Fibroblast of skin of left biceps (primary cell): ENCODE results near the gene HIC2.
"Not testable (repeated sequence)": the region's sequence is repeated elsewhere in the genome, so short reads cannot be mapped to it uniquely, and the experiment has no call there.

Source experiments
- DNase-seq, 2 experiments: peaks; one replicate each; pipeline ENCODE4 v3.0.0-alpha.2; 2013; ENCODE audit warnings: low read depth in 2 of 2

The HIC2 gene

GRCh38 chr22:21493789-21494782 lies 76.9 kb downstream of the HIC2 start:
- DNase-seq = not testable (repeated sequence)

DNA sequence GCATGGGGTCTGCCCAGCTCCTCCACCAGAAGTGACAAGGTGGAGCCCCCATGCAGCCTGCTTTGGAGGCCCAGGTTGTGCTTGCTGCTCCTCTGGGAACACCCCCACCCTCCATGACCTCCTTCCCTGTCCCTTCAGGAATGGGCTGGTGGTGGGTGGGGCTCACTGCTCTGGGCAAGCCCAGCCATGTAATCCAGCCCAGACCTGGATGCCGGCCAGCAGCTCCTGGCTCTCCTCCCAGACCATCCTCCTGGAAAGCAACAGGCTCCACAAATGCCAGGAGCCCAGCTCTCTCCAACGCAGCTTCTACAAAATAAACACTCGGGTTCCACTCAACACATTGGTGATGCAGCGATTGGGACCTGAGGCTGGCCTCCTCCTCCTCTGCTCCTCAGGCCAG lies 80.8 kb downstream of the HIC2 start:
- DNase-seq = not testable (repeated sequence)

DNA sequence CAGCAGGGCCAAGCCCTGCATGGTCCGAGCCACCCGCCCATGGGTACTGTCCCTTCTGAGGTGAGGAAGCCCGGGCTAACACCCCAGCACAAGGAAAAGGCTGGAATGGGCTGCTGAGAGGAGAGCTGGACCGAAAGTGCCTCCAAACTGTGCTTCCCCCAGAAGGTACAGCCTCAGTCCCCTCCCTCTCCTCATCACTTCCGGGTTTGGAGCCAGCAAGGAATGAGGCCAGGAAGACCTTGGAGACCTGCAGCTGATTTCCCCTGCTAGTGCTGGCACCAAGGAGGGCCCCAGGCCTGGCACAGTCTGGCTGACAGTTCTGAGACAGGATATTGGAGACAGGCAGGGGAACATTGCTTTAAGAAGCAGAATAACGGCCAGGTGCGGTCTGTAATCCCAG lies 81.3 kb downstream of the HIC2 start:
- DNase-seq = not testable (repeated sequence)

DNA sequence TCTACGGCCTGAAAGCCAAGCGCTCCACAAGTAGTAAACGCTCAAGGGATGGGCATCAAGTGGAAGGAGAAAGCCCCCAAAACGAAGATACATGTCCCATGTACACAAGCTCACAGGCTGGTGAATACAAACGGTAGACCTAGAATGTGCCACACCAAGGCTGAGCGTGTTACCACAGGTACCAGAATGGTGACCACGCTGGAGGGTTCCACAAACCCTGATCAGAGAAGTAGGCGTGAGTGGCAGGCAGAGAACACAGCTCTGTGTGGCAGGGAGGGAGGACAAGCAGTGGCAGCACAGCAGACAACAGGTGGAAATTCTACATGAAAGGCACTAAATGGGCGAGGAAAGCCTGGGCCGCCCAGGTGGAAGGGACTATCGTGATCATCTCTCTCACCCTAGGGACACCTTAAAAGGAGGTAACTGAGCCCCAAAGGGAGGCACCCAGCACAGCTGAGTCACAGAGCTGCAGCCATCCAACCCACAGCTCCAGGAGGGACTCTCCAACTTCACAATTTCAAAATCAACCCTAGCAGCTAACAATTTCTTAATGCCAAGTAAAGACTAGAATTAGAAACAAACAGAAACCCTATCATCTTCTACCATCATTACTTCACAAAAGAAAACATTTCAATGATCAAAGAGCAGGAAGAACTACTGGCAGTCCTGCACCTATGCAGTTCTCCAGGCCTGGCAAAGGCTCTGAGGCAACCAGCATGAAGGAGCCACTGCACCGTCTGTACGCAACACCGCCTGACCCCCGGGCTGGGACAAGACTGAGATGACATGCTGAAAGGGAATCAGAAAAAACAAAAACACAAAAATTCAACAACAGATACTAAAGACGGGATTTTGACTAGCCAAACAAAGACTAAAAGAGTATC lies 82.7 kb downstream of the HIC2 start:
- not testable (repeated sequence) for DNase-seq
